Heart left ventricle (tissue), 13 donors: ENCODE results near the gene PAX5.

ENCODE experiments used
- CTCF ChIP-seq, 12 donors: fragments of 200-600 bp; sonication (generic) in 4 of 12; IDR thresholded peaks; one replicate each; pipeline versions ENCODE4 v1.5.0 to v1.8.0; 2018 to 2022; ENCODE audit warnings: antibody characterized with exemption in 12 of 12, mild to moderate bottlenecking in 5 of 12
- POLR2A ChIP-seq, 2 donors: fragments of 450-650 bp; IDR thresholded peaks; one replicate each; pipeline ENCODE4 v1.6.1; 2017; ENCODE audit warnings: antibody characterized with exemption in 2 of 2, mild to moderate bottlenecking in 2 of 2, moderate library complexity in 2 of 2
- donor health status: ischemic (EF 13 %, LVEDD 7.1; RV severe dilation, severe dysfunction).
- donor health status: DM: no; HTN: yes; CAD: no.
- donor health status: DM: no; HTN: no; CAD: no.
- donor health status: ischemic (EF 25% LVEDD 6.9; RV normal size, moderate dysfunction).
- donor health status: ischemic (EF 25% LVEDD 5.7; RV mildly dilated, moderate dysfunction).
- donor health status: ischemic (EF 35%, LVEDD 5.7; RV mildly dilated, moderate dysfunction).
- donor health status: nonischemic (EF 11% LVEDD 7.7; RV severe dilation, severe dysfunction).
- donor health status: DM: yes; HTN: yes; CAD: no.
- donor health status: PGD.
- donor health status: ischemic (EF 29% LVEDD 5.4; RV normal size, mild dysfunction).
- donor health status: nonischemic (EF 23%, LVEDD 6.1; RV moderate dilation, normal function).

- no peak for TF ChIP-seq POLR2A (IDR thresholded peaks at IDR 0.05)
- TF ChIP-seq CTCF (IDR thresholded peaks at IDR 0.05) = peak in 6 of 12 donors; percentile 11 to 34 (median 18)
Measured at GRCh38 chr9:36788534-36788933, 245.5 kb downstream of the PAX5 start.
